ENCODE measurements around the gene GYPE.
"Not testable (repeated sequence)": the region's sequence is repeated elsewhere in the genome, so short reads cannot be mapped to it uniquely, and the experiment has no call there.

DNA sequence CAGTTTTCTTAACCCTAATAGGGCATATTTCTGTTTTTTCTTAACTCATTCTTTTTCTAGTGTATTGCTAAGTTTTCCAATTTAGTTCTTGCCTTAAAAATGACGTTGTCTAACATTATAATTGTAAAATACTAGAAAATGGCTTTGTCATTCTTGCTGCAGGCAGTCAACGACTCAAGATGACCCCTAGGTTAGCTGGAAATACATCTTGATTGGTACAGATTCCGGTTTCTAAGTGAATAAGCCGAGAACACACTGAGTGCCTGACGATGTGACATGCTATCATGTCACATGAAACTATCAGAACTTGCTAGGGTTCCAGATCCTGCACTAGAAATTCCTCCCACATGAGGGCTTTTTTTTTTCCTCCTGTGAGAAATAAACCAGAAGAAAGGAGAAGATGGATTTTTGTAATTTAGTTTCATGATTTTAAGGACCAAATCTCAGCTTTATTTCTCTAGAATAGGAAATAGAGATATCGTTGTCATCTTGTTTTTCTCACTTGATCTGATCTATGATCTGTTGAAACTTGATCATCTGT lies 49.3 kb downstream of the GYPE start:
- TF ChIP-seq, protein P1, sequence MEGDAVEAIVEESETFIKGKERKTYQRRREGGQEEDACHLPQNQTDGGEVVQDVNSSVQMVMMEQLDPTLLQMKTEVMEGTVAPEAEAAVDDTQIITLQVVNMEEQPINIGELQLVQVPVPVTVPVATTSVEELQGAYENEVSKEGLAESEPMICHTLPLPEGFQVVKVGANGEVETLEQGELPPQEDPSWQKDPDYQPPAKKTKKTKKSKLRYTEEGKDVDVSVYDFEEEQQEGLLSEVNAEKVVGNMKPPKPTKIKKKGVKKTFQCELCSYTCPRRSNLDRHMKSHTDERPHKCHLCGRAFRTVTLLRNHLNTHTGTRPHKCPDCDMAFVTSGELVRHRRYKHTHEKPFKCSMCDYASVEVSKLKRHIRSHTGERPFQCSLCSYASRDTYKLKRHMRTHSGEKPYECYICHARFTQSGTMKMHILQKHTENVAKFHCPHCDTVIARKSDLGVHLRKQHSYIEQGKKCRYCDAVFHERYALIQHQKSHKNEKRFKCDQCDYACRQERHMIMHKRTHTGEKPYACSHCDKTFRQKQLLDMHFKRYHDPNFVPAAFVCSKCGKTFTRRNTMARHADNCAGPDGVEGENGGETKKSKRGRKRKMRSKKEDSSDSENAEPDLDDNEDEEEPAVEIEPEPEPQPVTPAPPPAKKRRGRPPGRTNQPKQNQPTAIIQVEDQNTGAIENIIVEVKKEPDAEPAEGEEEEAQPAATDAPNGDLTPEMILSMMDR (conservative IDR thresholded peaks at IDR 0.05; ENCODE audit: low read length), result not testable (repeated sequence)
- TF ChIP-seq EZH2phosphoT487 (IDR thresholded peaks at IDR 0.05; ENCODE audit: borderline replicate concordance), result not testable (repeated sequence)

All from Loucy (cell line).